ENCODE results near the gene PBX1. TPM values are rescaled to one million over a fixed set of nuclear protein-coding genes. Genes with fewer than 3 reads are reported as not detected.

The PBX1 gene
- total RNA-seq, 1 experiment from 2014 or later: 102 TPM

DNA sequence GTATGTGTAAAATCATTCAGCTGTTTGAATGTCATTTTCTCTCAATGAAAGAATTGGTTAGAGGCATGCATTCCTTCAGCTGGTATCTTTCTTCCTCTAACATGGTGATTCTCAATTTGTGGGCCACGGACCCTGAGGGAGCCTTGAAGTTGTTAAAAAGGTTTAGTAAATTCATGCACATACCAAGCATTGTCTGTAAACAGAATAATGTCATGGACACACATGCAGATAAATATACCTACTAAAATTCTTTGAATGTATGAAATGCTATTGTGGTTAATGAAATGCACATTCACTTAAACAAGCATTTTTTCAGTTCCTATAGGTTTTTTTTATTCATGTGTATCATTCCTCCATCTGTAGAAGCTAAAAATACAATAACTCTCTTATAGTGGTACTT lies 65.4 kb downstream of the PBX1 start:
- CTCF ChIA-PET: interaction anchor here (0.6 to 3.4 kb wide), 15 partner anchors 8 to 451 kb away, joined by 3 to 18 read pairs (median 4); partner anchors contain the start of gene PBX1
- Mint-ChIP-seq H3K27me3 (ENCODE audit: low read depth) (no peaks in the 10 kb centered on the region), H3K9me3 (no peaks in the 10 kb centered on the region), H3K36me3 (peaks cover 9% of the 10 kb centered on the region; the same call in 1 of the 2 replicates), H3K4me1 (peaks cover 54% of the 10 kb centered on the region), H3K27ac (no peak overlapping the region), H3K4me3 (no peak overlapping the region)
- POLR2A ChIA-PET: no interaction called here
- DNase-seq (ENCODE audit: low spot score): no peak
- TF ChIP-seq PREB (CRISPR knock-in tag; IDR thresholded peaks at IDR 0.05; ENCODE audit: borderline replicate concordance) (no peak), MYBL2 (CRISPR knock-in tag; IDR thresholded peaks at IDR 0.05) (no peak), JUN (CRISPR knock-in tag; IDR thresholded peaks at IDR 0.05) (no peak), NR2C2 (CRISPR knock-in tag; IDR thresholded peaks at IDR 0.05) (no peak), NFATC4 (CRISPR knock-in tag; IDR thresholded peaks at IDR 0.05) (no peak), RORB (CRISPR knock-in tag; IDR thresholded peaks at IDR 0.05) (no peak), ZBTB43 (CRISPR knock-in tag; IDR thresholded peaks at IDR 0.05) (no peak), STAT6 (CRISPR knock-in tag; conservative IDR thresholded peaks at IDR 0.05; ENCODE audit: low read depth) (no peak), TEAD4 (CRISPR knock-in tag; IDR thresholded peaks at IDR 0.05) (no peak), ZNF219 (CRISPR knock-in tag; IDR thresholded peaks at IDR 0.05; ENCODE audit: borderline replicate concordance) (no peak), ZNF281 (CRISPR knock-in tag; IDR thresholded peaks at IDR 0.05) (no peak)
- TF ChIP-seq, protein P1, sequence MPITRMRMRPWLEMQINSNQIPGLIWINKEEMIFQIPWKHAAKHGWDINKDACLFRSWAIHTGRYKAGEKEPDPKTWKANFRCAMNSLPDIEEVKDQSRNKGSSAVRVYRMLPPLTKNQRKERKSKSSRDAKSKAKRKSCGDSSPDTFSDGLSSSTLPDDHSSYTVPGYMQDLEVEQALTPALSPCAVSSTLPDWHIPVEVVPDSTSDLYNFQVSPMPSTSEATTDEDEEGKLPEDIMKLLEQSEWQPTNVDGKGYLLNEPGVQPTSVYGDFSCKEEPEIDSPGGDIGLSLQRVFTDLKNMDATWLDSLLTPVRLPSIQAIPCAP (CRISPR knock-in tag; IDR thresholded peaks at IDR 0.05): no peak
- no peak for ATAC-seq

- H3K4me3 Mint-ChIP-seq: no peak overlapping the region
- H3K27me3 Mint-ChIP-seq (ENCODE audit: low read depth): no peaks in the 10 kb centered on the region
- H3K9me3 Mint-ChIP-seq: no peaks in the 10 kb centered on the region
- ATAC-seq (peak; percentile 22; the same call in 1 of the 2 replicates), DNase-seq (ENCODE audit: low spot score) (no peak)
- H3K4me1 Mint-ChIP-seq: peaks cover 56% of the 10 kb centered on the region
- peaks cover 9% of the 10 kb centered on the region; the same call in 1 of the 2 replicates for H3K36me3 Mint-ChIP-seq
- no peak overlapping the region for H3K27ac Mint-ChIP-seq
- TF ChIP-seq ZBTB21 (CRISPR knock-in tag; IDR thresholded peaks at IDR 0.05; ENCODE audit: borderline replicate concordance) (no peak), FOXK1 (CRISPR knock-in tag; IDR thresholded peaks at IDR 0.05) (no peak), ZNF232 (CRISPR knock-in tag; IDR thresholded peaks at IDR 0.05) (no peak), ESRRA (CRISPR knock-in tag; IDR thresholded peaks at IDR 0.05; ENCODE audit: borderline replicate concordance) (no peak), ATF6 (CRISPR knock-in tag; IDR thresholded peaks at IDR 0.05) (no peak), ZNF423 (CRISPR knock-in tag; IDR thresholded peaks at IDR 0.05) (no peak), TEAD1 (CRISPR knock-in tag; IDR thresholded peaks at IDR 0.05) (no peak)
- TF ChIP-seq, protein P2, sequence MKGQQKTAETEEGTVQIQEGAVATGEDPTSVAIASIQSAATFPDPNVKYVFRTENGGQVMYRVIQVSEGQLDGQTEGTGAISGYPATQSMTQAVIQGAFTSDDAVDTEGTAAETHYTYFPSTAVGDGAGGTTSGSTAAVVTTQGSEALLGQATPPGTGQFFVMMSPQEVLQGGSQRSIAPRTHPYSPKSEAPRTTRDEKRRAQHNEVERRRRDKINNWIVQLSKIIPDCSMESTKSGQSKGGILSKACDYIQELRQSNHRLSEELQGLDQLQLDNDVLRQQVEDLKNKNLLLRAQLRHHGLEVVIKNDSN (CRISPR knock-in tag; IDR thresholded peaks at IDR 0.05): no peak
- TF ChIP-seq, protein P3, sequence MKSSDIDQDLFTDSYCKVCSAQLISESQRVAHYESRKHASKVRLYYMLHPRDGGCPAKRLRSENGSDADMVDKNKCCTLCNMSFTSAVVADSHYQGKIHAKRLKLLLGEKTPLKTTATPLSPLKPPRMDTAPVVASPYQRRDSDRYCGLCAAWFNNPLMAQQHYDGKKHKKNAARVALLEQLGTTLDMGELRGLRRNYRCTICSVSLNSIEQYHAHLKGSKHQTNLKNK (CRISPR knock-in tag; IDR thresholded peaks at IDR 0.05): no peak
- ChIA-PET CTCF (interaction anchor here (1.0 to 3.4 kb wide), 13 partner anchors 8 to 451 kb away, joined by 3 to 18 read pairs (median 4); partner anchors contain the start of gene PBX1), POLR2A (interaction anchor here (0.7 kb wide), 1 partner anchor 42 kb away, joined by 3 read pairs; no protein-coding TSS in a partner anchor)
Observed at GRCh38 chr1:164625004-164625617, 66.1 kb downstream of the PBX1 start.
